NCI-H446 treated with DMSO at 0.1 percent for 48 hours (cell line): ENCODE measurements around the gene C1orf167.
"Not testable (repeated sequence)": the region's sequence is repeated elsewhere in the genome, so short reads cannot be mapped to it uniquely, and the experiment has no call there.

Experiments
- DNase-seq: peaks from one replicate; lab custom pipeline; 2025; lab: John Stamatoyannopoulos, UW

C1orf167 gene

DNA sequence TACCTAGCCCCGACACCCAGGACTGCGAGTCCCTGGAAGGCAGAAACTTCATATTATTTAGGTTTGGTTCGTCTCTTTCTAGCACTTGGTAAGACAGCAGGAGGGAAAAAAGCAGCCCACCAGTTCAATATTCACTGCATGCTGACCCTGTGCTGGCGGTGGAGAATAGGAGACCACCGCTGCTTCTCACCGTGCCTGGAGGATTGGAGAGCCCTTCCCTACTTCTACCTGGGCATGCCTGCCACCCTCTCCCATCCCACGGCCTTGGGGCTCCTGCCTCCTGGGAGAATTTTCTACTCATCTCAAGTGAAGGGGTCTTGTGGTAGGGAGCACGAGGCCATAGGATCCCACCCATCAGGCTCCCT lies 38.4 kb downstream of the C1orf167 start:
- DNase-seq, result no peak

DNA sequence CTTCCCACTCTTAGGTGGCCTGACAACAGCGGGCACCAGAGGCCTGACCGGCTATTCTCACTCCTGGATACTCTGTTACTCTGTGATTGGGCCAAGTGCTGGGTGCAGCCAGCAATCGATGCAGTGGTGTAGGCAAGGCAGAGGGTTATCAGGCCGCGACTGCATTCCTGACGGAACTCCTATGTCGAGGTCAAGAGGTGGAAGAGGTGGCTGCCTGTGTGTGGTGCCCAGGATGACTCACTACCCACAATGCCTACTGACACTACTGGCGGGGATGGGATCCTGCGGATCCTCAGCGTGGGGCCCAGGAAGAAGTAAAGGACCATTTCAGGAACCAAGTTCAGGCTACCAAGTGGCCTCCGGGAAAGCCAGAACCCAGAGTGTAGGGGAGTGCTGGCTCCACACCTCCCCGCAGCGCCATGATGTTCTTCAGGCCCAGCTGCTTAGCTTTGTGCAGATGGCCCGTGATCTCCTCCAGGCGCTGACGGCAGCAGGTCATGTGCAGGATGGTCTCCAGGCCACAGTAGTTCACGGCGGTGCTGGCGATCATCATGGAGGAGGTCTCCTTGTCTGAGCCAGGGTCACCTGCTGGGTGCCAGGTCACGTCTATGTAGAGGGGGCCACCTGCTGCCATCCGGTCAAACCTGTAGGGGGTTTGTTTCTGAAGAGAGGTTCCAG lies 38.9 kb downstream of the C1orf167 start:
- no peak for DNase-seq

DNA sequence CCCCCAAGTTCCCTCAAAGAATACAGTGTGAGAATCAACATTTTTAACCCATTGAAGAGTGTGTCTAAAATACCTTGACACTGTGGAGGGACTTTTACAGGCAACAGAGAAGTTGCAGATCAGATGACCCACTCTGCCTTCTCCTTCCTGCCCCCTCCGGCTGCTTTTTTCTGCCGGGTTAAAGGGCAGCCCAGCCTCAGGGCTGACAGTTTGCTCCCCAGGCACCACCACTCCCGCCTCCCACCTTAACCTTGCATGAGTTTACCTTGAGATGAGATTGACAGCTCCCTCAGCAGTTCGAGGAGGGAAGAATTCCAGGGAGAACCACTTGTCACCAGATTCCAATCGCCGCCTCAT lies 40.6 kb downstream of the C1orf167 start:
- no peak for DNase-seq

DNA sequence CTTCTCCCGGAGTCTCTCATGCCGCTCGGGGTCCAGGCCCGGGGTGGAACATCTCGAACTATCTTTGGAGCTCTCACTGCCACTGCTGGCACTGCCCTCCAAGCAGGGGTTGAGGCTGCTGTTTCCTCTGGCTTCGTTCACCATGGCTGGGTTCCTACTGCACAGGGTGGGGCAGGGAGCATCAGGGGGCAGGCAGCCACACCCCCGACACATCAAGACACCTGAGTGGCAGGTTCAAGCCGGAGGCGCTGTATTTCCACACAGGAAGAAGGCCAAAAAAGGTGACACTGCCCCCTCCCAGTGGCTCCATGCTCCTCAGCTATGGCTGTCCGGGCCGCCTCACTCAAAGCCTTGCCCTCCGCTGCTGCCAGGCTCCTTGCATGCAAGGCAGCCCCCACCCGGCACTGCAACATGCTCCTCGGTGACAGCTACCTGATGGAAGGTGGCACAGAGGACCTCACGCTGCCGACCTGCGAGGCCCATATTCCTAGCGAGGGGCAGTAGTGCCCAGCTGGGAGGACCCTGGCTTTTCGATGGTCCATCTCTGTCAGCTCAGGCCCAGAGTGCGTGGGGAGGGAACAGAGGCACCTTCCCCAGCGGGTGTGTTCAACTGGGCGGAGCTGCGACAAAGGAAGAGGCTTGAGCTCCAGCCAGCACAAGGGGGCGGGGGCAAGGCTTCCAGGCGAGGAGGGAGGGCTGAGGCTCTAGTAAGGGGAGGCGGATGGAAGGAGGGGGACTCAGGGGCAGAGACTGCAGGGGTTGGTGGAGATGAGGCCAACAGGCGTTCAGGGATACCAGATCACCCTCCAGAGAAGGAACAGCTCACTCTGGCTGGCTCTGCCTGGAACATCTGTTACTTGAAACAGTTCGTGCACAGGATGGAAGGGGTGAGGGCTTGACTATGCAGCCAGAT lies 41.2 kb downstream of the C1orf167 start:
- DNase-seq, result peak; percentile 88

DNA sequence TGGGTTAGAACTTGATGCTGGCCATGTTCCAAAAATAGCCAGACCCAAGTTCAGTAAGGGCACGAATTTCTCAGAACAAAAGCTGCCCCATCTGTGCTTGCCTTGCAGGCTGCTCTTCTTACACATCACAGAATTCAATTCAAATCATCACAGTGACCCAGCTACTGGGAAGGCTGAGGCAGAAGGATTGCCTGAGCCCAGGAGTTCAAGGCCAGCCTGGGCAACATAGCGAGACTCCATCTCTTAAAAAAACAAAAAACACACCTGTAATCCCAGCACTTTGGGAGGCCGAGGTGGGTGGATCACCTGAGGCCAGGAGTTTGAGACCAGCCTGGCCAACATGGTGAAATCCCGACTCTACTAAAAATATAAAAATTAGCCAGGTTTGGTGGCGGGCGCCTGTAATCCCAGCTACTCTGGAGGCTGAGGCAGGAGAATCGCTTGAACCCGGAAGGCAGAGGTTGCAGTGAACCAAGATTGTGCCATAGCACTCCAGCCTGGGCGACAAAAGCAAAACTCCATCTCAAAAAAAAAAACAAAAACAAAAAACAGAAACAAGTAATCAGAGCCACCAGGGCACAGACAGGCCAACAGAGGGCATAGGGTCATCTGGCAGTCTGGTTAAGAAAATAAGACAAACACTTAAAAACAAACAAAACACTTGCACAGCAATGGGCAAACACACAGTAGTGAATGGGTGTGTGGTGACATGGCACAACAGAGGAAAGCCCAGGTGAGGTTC lies 42.1 kb downstream of the C1orf167 start:
- DNase-seq, result not testable (repeated sequence)

DNA sequence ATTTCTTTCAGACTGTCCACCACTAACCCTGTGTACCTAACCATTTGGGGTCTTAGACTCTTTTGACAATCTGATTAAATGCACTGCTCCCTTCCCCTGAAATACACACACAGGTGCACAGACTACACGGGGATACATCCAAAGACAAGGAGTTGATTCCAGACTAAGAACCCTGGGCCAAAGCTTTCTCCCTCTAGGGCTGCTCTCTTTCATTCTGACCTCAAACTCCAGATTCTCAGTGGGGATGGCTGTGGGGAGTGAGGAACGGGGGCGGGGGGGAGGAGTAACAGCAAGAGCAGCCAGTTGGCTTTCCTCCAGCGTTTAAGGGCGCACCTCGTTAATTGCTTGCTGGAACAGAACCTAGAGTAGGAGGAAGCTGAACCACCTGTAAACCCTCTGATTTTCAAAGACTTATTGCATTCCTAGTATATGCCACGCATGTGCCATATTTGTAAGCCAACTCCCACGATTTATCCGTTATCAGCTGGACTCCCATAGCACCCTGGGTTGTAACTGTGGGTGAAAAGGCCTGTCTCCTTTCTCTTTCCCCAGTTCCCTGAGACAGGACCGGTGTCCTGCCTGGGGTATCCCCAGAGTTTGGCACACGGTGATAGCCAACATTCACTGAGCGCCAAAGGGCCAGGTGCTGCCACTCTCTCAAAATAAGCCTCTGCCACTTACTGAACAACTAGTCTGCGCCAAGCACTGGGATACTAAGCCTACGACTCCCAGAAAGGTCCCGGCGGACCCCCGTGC lies 42.9 kb downstream of the C1orf167 start:
- peak; percentile 29 for DNase-seq

DNA sequence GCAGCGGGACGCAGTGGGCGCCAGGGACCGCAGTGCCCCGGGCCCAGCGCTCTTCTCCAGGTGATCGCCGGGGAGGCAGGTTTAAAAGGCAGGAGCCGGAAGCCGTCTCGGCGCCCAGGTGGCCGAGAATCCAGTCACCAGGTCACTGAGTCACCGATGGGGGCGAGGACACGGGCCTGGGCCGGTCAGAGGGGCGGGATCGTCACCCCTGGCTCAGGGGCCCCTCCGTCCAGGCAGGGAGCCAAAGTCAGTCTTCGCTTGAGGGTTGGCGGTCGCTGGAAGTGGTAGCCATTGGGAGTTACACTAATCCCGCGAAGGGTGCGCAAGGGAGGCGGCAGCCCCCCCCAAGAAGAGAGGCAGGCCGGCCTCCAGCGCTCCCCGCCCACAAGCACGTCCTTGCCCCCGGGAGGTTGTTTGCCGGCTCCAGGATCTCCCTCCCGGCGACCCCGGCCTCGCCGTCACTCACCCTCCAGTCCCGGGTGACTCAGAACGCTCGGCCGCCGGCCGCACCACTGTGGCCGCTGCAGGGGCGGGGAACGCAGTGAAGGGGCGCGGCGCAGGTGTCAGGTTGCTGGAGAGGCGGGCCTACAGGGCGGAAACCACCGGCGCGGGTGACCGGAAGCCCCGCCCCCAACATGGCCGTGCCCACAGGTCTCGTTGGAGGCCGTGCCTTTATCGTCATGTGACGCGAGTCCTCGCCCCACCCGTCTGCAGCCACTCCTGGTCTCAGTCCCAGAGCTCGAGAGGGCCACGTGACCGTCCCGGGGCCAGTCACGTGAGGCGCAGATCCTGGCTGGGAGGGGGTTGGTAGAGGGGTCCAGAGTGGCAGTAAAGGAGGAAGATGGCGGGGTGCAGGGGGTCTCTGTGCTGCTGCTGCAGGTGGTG lies 43.7 kb downstream of the C1orf167 start, which contains the start of the genes CLCN6 and MTHFR:
TSS of gene CLCN6 (plus strand) at position 770 of the 885 bp plus-strand sequence. CDS start at position 842, 72 bp downstream.
TSS of gene MTHFR (minus strand) at position 543 of the 885 bp plus-strand sequence. CDS start 2,848 bp downstream, outside the sequence.
- peak; percentile 98 for DNase-seq

DNA sequence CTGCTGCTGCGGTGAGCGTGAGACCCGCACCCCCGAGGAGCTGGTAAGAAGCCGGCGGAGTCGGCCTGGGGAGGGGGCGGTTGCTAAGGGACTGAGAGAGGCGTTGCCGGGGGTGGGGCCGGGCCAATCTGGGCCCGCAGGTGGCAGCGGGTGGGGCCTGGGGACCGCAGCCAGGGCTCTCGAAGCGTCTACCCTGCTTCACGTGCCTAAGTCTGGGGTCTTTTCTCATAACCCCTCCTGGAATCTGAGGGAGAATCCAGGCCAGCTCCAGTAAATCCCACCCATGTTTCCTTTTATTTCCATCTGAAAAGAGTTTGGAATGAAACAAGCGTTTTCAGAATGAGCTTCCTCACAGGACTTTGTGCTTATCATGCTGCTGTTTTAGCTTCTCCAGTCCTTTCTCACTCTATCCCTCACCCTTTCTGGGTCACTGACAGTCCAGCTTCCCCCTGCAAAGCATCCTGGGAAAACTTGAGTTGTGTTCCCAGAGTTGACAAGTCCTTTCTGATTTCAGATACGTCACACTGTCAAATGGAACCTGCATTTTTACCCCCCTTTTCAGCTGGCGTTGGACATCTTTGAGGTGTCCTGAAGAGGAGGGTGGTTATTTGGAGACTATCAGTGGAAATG lies 44.4 kb downstream of the C1orf167 start:
- no peak for DNase-seq

DNA sequence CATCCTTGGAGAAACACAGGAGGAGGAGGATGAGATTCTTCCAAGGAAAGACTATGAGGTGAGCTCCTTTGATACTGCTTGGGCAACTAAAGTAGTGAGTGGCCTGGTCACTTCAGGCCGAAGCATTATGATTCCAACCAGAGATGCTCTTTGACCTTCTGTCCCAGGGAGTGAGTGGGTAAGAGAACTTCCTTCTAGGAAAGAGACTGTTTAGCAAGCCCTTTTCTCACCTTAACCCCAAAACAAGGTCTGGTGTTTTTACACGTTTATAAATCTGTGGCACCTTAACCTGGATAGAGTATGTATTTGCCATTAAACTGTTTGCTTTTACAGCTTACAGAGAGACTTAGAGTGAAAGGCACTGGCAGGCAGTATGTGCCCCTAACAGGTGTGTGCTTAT lies 45.1 kb downstream of the C1orf167 start:
- DNase-seq, result no peak

DNA sequence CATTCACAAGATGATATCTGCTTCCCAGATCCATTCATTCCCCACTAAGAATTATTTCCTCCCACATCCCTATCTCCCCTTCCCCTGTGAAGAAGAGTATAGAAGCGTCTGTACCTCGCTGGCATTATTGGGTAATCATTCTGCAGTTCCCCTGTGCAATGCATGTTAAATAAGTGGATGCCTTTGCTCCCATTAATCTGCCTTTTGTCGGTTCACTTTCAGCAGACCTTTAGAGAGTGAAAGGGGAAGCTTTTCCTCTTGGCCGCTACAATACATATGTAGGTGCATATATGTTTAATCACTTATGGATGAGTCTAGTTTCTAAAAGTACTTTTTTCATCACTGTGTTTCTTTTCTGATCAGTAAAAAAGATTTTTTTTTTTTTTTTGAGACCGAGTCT lies 51.0 kb downstream of the C1orf167 start:
- DNase-seq, result no peak

DNA sequence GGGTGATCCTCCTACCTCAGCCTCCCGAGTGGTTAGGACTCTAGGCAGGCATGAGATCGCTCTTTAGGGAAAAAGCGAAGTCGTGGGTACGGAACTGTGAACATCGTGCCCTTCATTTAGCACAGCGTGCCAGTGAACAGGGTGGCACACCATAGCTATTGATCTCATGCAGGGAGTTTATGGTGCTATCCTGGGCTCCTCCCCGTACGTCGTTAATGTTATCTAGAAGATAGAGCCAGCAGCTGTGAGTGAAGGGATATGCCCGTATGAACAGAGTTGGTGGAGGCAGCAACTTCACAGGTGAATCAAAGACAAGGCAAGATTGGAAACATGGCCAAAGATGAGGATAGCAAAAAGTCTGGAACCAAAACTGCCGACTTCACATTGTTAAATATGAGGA lies 55.2 kb downstream of the C1orf167 start:
- DNase-seq, result no peak

DNA sequence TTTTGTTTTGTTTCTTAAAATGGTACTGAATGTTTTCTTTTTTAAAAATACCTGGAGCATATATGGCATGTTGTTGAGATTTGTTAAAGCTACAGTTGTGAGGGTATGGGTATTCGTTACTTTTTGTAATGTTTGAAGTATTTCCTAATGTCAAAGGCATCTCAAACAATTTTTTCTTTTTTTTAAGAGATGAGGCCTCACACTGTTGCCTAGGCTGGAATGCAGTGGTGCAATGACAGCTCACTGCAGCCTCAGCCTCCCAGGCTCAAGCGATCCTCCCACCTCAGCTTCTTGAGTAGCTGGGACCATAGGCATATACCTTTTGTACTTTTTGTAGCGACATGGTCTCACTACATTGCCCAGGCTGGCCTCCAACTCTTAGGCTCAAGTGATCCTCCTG lies 60.1 kb downstream of the C1orf167 start:
- no peak for DNase-seq

DNA sequence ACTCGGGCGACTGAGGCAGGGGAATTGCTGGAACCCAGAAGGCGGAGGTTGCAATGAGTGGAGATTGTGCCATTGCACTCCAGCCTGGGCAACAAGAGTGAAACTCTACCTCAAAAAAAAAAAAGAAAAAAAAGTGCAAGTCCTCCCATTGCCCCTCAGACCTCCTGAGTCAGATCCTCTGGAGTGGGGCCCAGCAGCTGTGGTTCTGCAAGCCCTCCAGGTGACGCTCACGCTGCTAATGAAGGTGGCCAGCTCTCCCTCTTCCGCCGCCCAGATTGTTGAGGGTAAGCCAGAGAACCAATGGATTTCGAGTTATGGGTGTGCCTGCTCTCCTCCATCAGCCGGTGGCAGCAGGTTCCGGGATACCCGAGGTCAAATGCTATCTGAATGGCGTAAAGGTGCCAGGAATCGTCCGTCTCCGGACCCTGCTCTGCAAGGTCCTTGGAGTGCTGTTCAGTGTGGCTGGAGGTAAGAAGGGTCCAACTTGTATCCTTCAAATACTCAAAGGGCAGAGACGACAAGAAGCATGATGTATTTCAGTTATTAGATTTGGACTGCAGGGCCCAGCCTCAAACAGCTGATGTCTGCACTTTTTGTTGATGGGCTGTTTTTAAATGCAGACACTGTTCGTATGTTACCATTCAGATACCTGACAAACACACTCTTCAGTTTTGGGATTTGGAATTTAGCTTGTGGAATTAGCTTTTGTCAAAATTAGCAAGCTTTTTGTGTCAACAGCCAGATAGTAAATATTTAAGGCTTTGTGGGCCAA lies 61.6 kb downstream of the C1orf167 start:
- DNase-seq, result no peak

DNA sequence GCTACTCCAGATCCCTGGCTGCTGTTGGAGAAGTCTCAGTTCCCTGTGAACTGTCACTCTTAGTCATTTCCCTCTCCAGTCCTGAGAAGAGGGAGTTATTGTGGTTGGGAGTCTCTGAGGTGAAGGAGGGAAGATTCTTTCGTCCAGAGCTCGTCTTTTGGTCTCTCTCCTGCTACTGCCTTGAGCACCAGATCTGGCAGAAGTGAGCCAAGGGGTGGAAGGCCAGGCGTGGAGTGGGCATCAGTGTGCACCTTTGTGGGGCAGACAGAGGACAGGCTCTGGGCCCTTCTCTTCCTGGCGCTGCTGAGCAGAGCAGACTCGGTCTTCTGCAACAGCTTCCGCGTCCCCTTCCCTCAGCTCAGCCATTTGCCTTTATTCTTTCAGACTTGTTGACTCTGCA lies 63.1 kb downstream of the C1orf167 start:
- no peak for DNase-seq

DNA sequence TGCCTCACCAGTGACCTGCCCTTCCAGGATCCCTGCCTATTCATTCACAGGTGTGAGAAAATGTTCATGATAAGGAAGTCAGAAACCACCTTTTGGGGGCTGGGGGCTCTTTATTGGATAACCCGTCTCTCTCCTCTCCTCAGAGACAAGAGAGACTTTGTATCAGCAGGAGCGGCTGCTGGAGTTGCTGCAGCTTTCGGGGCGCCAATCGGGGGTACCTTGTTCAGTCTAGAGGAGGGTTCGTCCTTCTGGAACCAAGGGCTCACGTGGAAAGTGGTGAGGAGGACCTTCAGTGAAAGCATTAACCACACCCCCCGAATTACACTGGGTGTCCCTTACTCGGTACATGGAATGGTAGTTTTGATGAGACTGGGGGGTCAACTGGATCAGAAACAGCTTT lies 65.0 kb downstream of the C1orf167 start:
- DNase-seq, result no peak

DNA sequence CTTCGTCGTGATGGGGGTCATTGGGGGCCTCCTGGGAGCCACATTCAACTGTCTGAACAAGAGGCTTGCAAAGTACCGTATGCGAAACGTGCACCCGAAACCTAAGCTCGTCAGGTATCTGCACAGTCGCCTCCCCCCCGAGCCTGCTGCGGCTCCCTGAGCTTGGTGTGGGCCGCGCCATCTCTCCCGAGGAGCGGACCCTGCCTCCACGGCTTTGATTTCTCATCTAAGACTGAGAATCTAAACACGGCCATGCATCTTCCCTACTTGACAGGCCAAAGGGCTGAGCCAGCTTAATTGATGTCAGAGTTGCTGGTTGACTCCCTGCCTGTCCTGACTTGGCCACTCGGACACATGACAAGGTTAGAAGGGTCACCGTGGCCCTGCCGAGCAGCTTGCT lies 66.5 kb downstream of the C1orf167 start:
- DNase-seq, result no peak

DNA sequence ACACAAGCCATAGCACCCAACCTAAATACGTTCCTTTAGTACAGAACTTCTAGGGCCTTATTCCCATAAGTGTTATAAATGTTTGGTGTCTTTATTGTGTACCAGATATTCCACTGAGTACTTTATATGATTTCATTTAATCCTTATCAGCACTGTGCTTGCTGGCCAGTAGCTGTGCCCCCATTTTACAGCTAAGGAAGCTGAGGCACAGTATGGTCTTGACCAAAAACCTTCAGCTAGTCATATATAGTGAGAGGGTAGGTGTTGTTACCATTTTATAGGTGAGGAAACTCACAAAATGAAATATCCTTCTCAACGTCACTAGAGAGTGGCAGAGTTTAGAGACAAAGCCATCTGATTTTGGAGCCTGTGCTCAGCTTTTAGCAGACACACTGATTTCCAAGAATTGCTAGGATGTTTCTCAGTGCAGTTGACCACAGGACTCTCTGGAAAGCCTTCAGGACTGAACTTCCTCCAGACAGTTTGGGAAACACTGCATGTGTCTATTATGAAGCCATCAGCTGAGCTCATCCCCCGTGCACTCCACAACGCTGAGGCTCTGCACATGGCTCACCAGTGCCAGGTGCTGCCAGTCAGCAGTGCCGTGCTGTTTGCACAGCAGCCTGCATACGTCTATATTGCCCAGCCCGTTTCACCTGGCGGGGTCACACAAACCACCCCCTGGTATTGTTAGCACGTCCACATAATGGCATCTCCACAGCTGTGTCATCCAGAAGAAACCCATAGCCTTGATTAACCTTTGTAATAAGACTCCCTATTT lies 70.1 kb downstream of the C1orf167 start:
- DNase-seq, result no peak

DNA sequence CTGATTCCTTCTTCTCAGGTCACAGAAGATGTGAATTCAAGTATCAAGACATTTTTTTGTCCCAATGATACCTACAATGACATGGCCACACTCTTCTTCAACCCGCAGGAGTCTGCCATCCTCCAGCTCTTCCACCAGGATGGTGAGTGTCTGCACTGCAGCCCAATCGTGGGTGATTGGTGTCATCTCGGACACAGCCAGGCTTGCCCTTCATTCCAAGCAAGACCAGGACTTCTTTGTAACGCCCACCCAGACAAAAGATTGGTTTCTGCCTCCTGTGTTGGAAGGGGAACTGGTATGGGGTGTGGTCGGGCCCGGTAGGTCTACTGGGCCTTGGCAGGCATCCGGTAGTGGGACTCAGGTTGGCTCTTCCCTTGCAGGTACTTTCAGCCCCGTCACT lies 71.5 kb downstream of the C1orf167 start:
- no peak for DNase-seq

DNA sequence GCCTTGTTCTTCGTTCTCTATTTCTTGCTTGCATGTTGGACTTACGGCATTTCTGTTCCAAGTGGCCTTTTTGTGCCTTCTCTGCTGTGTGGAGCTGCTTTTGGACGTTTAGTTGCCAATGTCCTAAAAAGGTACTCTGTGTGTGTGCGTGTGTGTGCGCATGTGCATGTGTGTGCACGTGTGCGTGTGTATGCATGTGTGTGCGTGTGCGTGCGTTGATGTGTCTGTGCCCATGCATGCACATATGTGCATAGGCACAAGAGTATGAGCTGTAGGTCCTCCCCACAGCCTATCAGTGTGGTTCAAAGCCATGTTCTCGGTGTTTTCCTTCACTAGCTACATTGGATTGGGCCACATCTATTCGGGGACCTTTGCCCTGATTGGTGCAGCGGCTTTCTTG lies 71.9 kb downstream of the C1orf167 start:
- no peak for DNase-seq
